Transverse colon (tissue), 4 donors: ENCODE measurements around the gene KCNJ6. TPM values are rescaled to one million over a fixed set of nuclear protein-coding genes. Genes with fewer than 3 reads are reported as not detected.

ENCODE experiments used
- DNase-seq: peaks from one replicate; pipeline ENCODE4 v3.0.0-alpha.2; 2019
- H3K27ac ChIP-seq, 4 donors: fragments of 200-600 bp; sonication (generic); 2 replicates each; pipeline ENCODE4 v1.5.1; 2016 to 2018; ENCODE audit warnings: inconsistent platforms in 4 of 4
- H3K27me3 ChIP-seq: fragments of 200-600 bp; sonication (generic); 2 replicates; pipeline ENCODE4 v1.5.1; 2017; ENCODE audit warnings: inconsistent platforms
- H3K36me3 ChIP-seq, 4 donors: fragments of 200-600 bp; sonication (generic); 2 replicates each; pipeline ENCODE4 v1.5.1; 2017 to 2019; ENCODE audit warnings: inconsistent platforms in 4 of 4
- H3K4me1 ChIP-seq, 4 donors: fragments of 200-600 bp; sonication (generic); 2 replicates each; pipeline ENCODE4 v1.5.1; 2017 to 2020; ENCODE audit warnings: inconsistent platforms in 4 of 4
- H3K4me3 ChIP-seq, 4 donors: fragments of 200-600 bp; sonication (generic); 1 replicate in 1 of 4; 2 replicates in 3 of 4; pipeline versions ENCODE4 v1.5.1 to v1.6.1; 2017 to 2019; ENCODE audit warnings: inconsistent platforms in 4 of 4
- H3K9me3 ChIP-seq, 2 donors: fragments of 200-600 bp; sonication (generic); 2 replicates each; pipeline ENCODE4 v1.5.1; 2017 to 2019; ENCODE audit warnings: inconsistent platforms in 2 of 2
- EP300 ChIP-seq: sonication (generic); formaldehyde crosslinking; IDR thresholded peaks from one replicate; pipeline ENCODE4 v1.6.1; 2017; ENCODE audit warnings: antibody characterized with exemption, low read depth
- POLR2A ChIP-seq: fragments of 450-650 bp; IDR thresholded peaks from one replicate; pipeline ENCODE4 v1.6.1; 2016; ENCODE audit warnings: antibody characterized with exemption, mild to moderate bottlenecking, moderate library complexity
- POLR2AphosphoS5 ChIP-seq, 3 donors: sonication (generic); formaldehyde crosslinking; IDR thresholded peaks; one replicate each; pipeline ENCODE4 v1.6.1; 2016; ENCODE audit warnings: antibody characterized with exemption in 3 of 3
- WGBS, 2 donors: methylation state at CpG; one replicate each; pipeline ENCODE4 v1.1.5; 2018; ENCODE audit warnings: low coverage in 1 of 2; 5-methylcytosine and 5-hydroxymethylcytosine counted together
- in situ Hi-C, 4 donors: fragments of 200-750 bp; cut with MboI; loops; one replicate each; pipeline versions ENCODE4 v1.15.0 to v1.15.1; 2017; ENCODE audit warnings: low sequenced_read_pairs in 3 of 4, low pct_ligation_motif_present in 1 of 4, low pct_unique_long_range_greater_than_20kb in 1 of 4
- intact Hi-C: fragments of 100-400 bp; cut with DNase I; formaldehyde crosslinking; loops from one replicate; pipeline ENCODE4 v1.15.1; 2023; ENCODE audit warnings: low total_unique reads
- total RNA-seq, 4 donors: library from RNA; depleted of rRNA; stranded (reverse); fragments of >200 nt; gene quantifications; one replicate each; pipeline ENCODE4 v1.1.0, GENCODE V29; 2016
- TF ChIP-seq, protein P1 (sequence below), 5 experiments: fragments of 200-600 bp in 3 of 5; fragments of 450-650 bp in 2 of 5; sonication (generic) in 3 of 5; IDR thresholded peaks; 1 replicate in 2 of 5; 2 replicates in 3 of 5; pipeline ENCODE4 v1.5.1; 2016 to 2017; ENCODE audit warnings: antibody characterized with exemption in 5 of 5, inconsistent platforms in 3 of 5, mild to moderate bottlenecking in 2 of 5, moderate library complexity in 1 of 5

Gene KCNJ6
- total RNA-seq, 4 donors from 2014 or later: 0.14 to 0.16 TPM; not detected in 2

DNA sequence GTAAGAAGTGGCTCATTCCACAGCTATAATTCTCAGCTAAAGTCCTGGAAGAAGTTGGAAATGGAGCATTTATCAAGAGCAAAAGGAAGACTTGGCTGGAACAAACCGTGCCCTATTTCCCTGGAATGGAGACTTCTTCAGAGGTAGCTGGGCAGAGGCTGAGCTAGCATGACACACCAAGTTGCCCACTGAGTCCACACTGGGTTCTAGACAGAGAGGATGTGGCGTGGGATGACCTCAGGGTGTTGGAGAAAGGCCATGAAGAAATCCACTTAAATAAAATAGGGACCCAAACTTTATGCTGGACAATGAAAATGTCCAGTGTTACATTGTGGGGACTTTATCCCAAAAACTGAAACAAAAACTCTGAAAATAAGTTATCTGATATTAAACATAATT lies 116.2 kb downstream of the KCNJ6 start:
- H3K27me3 ChIP-seq: peaks cover 16% of the 10 kb centered on the region
- DNase-seq: no peak
- WGBS, 2 donors: 52 to 56% methylated on average over 2 of the region's 2 CpGs
- H3K9me3 ChIP-seq: no peaks in the 10 kb centered on the region
- intact Hi-C loops: no loop called here
- H3K4me3 ChIP-seq: no peak overlapping the region
- TF ChIP-seq POLR2A (no peak), EP300 (no peak)
- TF ChIP-seq, protein P1, sequence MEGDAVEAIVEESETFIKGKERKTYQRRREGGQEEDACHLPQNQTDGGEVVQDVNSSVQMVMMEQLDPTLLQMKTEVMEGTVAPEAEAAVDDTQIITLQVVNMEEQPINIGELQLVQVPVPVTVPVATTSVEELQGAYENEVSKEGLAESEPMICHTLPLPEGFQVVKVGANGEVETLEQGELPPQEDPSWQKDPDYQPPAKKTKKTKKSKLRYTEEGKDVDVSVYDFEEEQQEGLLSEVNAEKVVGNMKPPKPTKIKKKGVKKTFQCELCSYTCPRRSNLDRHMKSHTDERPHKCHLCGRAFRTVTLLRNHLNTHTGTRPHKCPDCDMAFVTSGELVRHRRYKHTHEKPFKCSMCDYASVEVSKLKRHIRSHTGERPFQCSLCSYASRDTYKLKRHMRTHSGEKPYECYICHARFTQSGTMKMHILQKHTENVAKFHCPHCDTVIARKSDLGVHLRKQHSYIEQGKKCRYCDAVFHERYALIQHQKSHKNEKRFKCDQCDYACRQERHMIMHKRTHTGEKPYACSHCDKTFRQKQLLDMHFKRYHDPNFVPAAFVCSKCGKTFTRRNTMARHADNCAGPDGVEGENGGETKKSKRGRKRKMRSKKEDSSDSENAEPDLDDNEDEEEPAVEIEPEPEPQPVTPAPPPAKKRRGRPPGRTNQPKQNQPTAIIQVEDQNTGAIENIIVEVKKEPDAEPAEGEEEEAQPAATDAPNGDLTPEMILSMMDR (IDR thresholded peaks at IDR 0.05): no peak
- H3K4me1 ChIP-seq: no peaks in the 10 kb centered on the region
- H3K27ac ChIP-seq: no peak overlapping the region
- no peaks in the 10 kb centered on the region for H3K36me3 ChIP-seq
- in situ Hi-C loops: no loop called here

DNA sequence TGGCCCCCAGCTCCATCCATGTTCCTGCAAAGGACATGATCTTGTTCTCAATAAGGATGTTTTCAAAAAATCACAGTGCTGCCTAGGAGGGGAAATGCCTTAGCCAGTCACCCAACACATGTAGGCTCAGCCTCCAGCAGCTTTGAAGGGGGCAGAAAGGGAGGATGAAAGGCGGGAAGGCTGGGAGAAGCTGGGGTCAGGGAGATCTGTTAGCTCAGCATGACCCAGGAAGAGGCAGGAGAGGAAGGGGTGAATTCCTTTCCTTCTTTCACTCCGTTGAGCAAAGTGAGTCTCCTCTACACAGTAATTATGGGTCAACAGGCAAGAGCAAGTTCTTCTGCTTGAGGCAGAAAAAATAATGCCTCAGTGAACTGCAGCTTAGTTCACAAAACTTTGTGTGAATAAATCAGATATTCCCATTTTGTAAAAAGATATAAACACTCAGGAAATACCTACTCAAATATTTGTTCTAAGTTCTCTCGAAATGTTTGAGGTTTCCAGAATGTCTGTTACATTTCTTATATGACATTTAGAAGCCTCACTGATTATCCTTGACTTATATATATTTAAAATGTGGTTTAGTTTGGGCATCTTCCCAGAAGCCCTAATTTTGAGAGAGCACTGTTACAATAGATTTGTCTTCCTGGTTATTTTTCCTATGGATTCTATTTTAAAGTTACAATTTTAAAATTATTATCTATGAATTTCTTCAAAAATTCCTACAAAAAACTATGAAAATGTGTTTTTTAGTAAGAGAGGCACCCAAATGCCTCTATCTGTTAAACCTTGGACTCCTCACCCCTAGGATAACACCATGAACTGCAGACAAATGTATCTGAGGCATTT lies 116.8 kb downstream of the KCNJ6 start:
- intact Hi-C loops: no loop called here

DNA sequence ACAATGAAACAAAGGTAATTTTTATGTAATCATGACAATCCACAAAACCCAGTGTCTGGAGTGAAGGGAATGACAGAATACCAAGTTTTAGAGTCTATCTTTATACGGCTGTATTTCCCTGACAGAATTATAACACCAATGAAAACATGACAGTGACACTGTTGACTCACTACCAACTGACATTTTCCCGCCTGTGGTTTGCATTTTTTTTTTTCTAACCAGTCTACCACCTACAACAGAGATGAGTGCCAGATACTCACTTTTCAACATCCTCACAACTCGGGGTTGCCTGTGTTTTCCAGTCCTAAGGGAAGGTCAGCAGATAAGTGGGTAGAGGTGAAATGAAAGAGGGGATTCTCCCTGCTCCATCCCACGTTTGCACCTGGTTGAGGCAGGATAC lies 118.9 kb downstream of the KCNJ6 start:
- no peak overlapping the region for H3K27ac ChIP-seq
- no peaks in the 10 kb centered on the region for H3K36me3 ChIP-seq
- 46 to 50% methylated on average over 1 to 4 of the region's 4 CpGs for WGBS, 2 donors
- no peak for DNase-seq
- TF ChIP-seq EP300: no peak
- TF ChIP-seq, protein P1 (IDR thresholded peaks at IDR 0.05): no peak
- TF ChIP-seq POLR2A: no peak
- TF ChIP-seq POLR2AphosphoS5 (IDR thresholded peaks at IDR 0.05): no peak
- intact Hi-C loops: no loop called here
- no peaks in the 10 kb centered on the region for H3K9me3 ChIP-seq
- no peaks in the 10 kb centered on the region for H3K4me1 ChIP-seq
- in situ Hi-C loops: no loop called here
- peaks cover 16% of the 10 kb centered on the region for H3K27me3 ChIP-seq
- no peak overlapping the region for H3K4me3 ChIP-seq

More for the DNA sequence above, 116.8 kb downstream of the KCNJ6 start:
- in situ Hi-C loops: no loop called here
- Histone ChIP-seq H3K4me3 (no peak overlapping the region), H3K4me1 (no peaks in the 10 kb centered on the region), H3K27ac (no peak overlapping the region), H3K36me3 (no peaks in the 10 kb centered on the region), H3K27me3 (peaks cover 16% of the 10 kb centered on the region), H3K9me3 (no peaks in the 10 kb centered on the region)
- no peak for DNase-seq
- 14 to 24% methylated on average over 2 to 3 of the region's 3 CpGs for WGBS, 2 donors
- no peak for TF ChIP-seq POLR2AphosphoS5 (IDR thresholded peaks at IDR 0.05)
- TF ChIP-seq EP300: no peak
- no peak for TF ChIP-seq POLR2A
- TF ChIP-seq, protein P1 (IDR thresholded peaks at IDR 0.05): no peak

DNA sequence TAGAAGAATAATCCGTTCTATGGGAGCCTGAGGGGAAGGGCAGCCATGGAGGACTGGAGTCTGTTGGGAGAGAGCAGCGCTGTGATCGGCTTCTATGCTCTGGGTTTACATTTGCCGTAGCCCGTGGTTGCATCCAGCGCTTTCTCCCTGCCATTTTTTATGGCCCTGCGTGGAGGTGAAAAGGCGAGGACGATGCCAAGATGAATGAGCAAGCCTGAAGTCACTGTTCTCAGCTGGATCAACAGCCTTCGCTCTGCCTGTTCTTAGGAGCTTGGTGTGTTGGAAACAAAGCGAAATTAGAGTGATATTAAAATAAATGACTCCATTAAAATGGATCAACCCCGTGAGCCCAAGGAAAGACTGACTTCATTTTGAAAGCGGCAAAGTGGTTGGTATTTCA lies 120.2 kb downstream of the KCNJ6 start:
- no peaks in the 10 kb centered on the region for H3K36me3 ChIP-seq
- H3K27me3 ChIP-seq: peaks cover 3% of the 10 kb centered on the region
- no peaks in the 10 kb centered on the region for H3K9me3 ChIP-seq
- in situ Hi-C loops: no loop called here
- no peak for DNase-seq
- H3K4me3 ChIP-seq: no peak overlapping the region
- H3K4me1 ChIP-seq: no peaks in the 10 kb centered on the region
- H3K27ac ChIP-seq: no peak overlapping the region
- intact Hi-C loops: no loop called here
- 88 to 95% methylated on average over 8 to 13 of the region's 13 CpGs for WGBS, 2 donors
- TF ChIP-seq EP300 (no peak), POLR2A (no peak), POLR2AphosphoS5 (IDR thresholded peaks at IDR 0.05) (no peak)
- TF ChIP-seq, protein P1 (IDR thresholded peaks at IDR 0.05): no peak
